ENCODE measurements around the gene ADAMTSL5. TPM values are rescaled to one million over a fixed set of nuclear protein-coding genes. Genes with fewer than 3 reads are reported as not detected.

The ADAMTSL5 gene
- total RNA-seq, 4 donors from 2014 or later = 0.83 to 4.1 (median 2.4) TPM

GRCh38 chr19:1483131-1483978 lies 29.5 kb downstream of the ADAMTSL5 start:
- H3K36me3 ChIP-seq = no peaks in the 10 kb centered on the region
- peaks cover 11% of the 10 kb centered on the region for H3K4me1 ChIP-seq
- TF ChIP-seq POLR2A (IDR thresholded peaks at IDR 0.05) = no peak
- TF ChIP-seq CTCF (IDR thresholded peaks at IDR 0.05) = no peak
- no peak for TF ChIP-seq POLR2AphosphoS5 (IDR thresholded peaks at IDR 0.05)
- TF ChIP-seq EP300 (IDR thresholded peaks at IDR 0.05) = no peak
- WGBS = 87% methylated on average over 40 of the region's 77 CpGs
- H3K27me3 ChIP-seq = no peaks in the 10 kb centered on the region
- no peaks in the 10 kb centered on the region for H3K9me3 ChIP-seq
- no peak overlapping the region for H3K27ac ChIP-seq
- DNase-seq (ENCODE audit: low spot score in 2 of 2) = peak in 1 of 2 donors; percentile 61
- no peak overlapping the region for H3K4me3 ChIP-seq

GRCh38 chr19:1482361-1483130 lies 30.3 kb downstream of the ADAMTSL5 start:
- H3K36me3 ChIP-seq = no peaks in the 10 kb centered on the region
- 91% methylated on average over 11 of the region's 37 CpGs for WGBS
- no peaks in the 10 kb centered on the region for H3K27me3 ChIP-seq
- no peak overlapping the region for H3K4me3 ChIP-seq
- peak in 1 of 2 donors; percentile 56 for DNase-seq (ENCODE audit: low spot score in 2 of 2)
- no peak overlapping the region for H3K27ac ChIP-seq
- TF ChIP-seq POLR2AphosphoS5 (IDR thresholded peaks at IDR 0.05) (no peak), POLR2A (IDR thresholded peaks at IDR 0.05) (no peak), EP300 (IDR thresholded peaks at IDR 0.05) (no peak), CTCF (IDR thresholded peaks at IDR 0.05) (no peak)
- no peaks in the 10 kb centered on the region for H3K9me3 ChIP-seq
- H3K4me1 ChIP-seq = peaks cover 20% of the 10 kb centered on the region

- H3K4me3 ChIP-seq = no peak overlapping the region
- H3K36me3 ChIP-seq = no peaks in the 10 kb centered on the region
- H3K27ac ChIP-seq = no peak overlapping the region
- no peaks in the 10 kb centered on the region for H3K9me3 ChIP-seq
- DNase-seq (ENCODE audit: low spot score in 2 of 2) = peak in 1 of 2 donors; percentile 62
- peaks cover 24% of the 10 kb centered on the region for H3K4me1 ChIP-seq
- TF ChIP-seq CTCF (IDR thresholded peaks at IDR 0.05) (no peak), EP300 (IDR thresholded peaks at IDR 0.05) (no peak), POLR2A (IDR thresholded peaks at IDR 0.05) (no peak), POLR2AphosphoS5 (IDR thresholded peaks at IDR 0.05) (no peak)
- no peaks in the 10 kb centered on the region for H3K27me3 ChIP-seq
- WGBS = 94% methylated on average over 11 of the region's 36 CpGs
Measured at GRCh38 chr19:1481893-1482360, 30.9 kb downstream of the ADAMTSL5 start.

GRCh38 chr19:1481224-1481892 lies 31.5 kb downstream of the ADAMTSL5 start:
- TF ChIP-seq POLR2A (IDR thresholded peaks at IDR 0.05) = no peak
- TF ChIP-seq POLR2AphosphoS5 (IDR thresholded peaks at IDR 0.05) = no peak
- no peak for TF ChIP-seq CTCF (IDR thresholded peaks at IDR 0.05)
- no peak for TF ChIP-seq EP300 (IDR thresholded peaks at IDR 0.05)
- H3K9me3 ChIP-seq = no peaks in the 10 kb centered on the region
- H3K27me3 ChIP-seq = no peaks in the 10 kb centered on the region
- H3K4me3 ChIP-seq = no peak overlapping the region
- H3K4me1 ChIP-seq = peaks cover 24% of the 10 kb centered on the region
- H3K36me3 ChIP-seq = no peaks in the 10 kb centered on the region
- peak in 1 of 2 donors; percentile 54 for DNase-seq (ENCODE audit: low spot score in 2 of 2)
- H3K27ac ChIP-seq = no peak overlapping the region
- WGBS = 80% methylated on average over 3 of the region's 26 CpGs

Data from suprapubic skin (tissue), 4 donors.